Urothelium cell line (cell line): ENCODE results near the gene PIGS.
"Not testable (repeated sequence)": the region's sequence is repeated elsewhere in the genome, so short reads cannot be mapped to it uniquely, and the experiment has no call there.

ENCODE experiments used
- DNase-seq: peaks from one replicate; pipeline ENCODE4 v3.0.0; 2011; ENCODE audit warnings: low spot score, mixed read lengths
- FAIRE-seq: peaks from 2 replicates; lab custom pipeline; 2011; peaks lifted over from hg19 to GRCh38; lab: Jason Lieb, UNC

The PIGS gene

DNA sequence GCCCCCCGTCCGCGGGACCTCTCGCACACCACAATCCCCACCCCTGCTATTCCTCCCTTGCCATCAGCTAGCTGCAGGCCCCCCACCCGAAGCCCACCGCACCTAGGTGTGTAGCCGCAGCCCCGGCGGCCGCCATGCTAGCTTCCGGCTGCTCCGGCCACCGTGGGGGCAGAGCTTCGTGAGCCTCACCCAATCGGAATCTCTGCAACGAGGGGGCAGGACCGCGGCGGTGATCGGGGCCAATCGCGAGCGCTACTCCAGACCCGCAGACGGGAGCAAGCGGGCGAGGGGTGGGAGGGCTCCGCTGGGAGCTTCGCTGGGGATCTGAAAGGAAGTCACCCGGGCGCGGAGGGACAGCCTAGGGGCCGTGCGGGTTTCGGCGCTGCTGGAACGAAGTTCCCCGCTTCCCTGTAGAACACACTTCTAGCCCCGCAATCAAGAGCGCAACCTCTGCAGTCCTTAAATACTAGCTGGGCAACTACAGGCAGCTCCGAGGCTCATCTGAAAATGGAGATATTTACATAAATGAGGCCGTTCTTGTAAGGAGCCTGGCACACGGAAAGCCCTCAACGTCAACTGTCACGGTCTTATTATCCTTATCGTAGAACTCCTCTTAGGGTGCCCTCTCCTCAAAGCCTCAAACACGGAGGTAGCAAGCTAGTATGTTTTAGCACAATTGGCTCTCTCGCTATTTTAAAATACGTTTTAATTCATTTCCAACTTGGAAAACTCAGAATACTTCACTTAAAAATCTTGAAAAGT lies at the start of gene PIGS:
PIGS (minus strand) TSS at position 164 of the 762 bp plus-strand sequence; CDS start at position 136, 28 bp downstream.
- FAIRE-seq, result no peak

GRCh38 chr17:28620010-28620409 lies 48.7 kb upstream of the PIGS start:
- DNase-seq, result no peak
- no peak for FAIRE-seq

More for the DNA sequence above, at the start of gene PIGS:
- peak; percentile 99 for DNase-seq

GRCh38 chr17:28618464-28618863 lies 47.1 kb upstream of the PIGS start:
- FAIRE-seq (no peak), DNase-seq (no peak)

- no peak for FAIRE-seq
Observed at GRCh38 chr17:28616281-28616680, 45.0 kb upstream of the PIGS start.

GRCh38 chr17:28615260-28615940 lies 44.1 kb upstream of the PIGS start:
- no peak for DNase-seq
- no peak for FAIRE-seq

More at GRCh38 chr17:28616281-28616680, 45.0 kb upstream of the PIGS start:
- no peak for DNase-seq

DNA sequence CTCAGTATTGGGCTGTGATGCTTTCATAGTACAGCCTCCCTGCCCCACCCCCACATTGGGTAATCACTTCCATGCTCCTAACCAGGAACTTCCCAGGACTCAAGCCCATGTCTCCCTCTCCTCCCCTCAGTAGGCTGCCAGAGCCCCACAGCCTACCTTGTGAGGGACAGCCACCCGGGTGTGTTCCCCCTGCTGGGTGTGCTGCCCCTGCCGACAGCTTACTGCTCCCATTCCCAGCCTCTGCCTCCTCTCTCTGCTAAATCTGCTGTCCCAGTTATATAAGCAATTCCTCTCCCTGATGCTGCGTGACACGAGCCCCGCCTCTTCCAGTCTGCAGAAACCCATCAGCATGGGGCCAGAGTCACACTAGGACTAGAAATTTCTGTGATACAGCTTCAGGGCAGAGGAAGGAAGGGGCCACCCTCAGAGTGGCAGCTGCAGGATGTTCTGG lies 42.6 kb upstream of the PIGS start, which contains the start of gene RSKR:
RSKR (minus strand) TSS at position 255 of the 451 bp plus-strand sequence; CDS start at position 231, 24 bp downstream.
- FAIRE-seq, result no peak

DNA sequence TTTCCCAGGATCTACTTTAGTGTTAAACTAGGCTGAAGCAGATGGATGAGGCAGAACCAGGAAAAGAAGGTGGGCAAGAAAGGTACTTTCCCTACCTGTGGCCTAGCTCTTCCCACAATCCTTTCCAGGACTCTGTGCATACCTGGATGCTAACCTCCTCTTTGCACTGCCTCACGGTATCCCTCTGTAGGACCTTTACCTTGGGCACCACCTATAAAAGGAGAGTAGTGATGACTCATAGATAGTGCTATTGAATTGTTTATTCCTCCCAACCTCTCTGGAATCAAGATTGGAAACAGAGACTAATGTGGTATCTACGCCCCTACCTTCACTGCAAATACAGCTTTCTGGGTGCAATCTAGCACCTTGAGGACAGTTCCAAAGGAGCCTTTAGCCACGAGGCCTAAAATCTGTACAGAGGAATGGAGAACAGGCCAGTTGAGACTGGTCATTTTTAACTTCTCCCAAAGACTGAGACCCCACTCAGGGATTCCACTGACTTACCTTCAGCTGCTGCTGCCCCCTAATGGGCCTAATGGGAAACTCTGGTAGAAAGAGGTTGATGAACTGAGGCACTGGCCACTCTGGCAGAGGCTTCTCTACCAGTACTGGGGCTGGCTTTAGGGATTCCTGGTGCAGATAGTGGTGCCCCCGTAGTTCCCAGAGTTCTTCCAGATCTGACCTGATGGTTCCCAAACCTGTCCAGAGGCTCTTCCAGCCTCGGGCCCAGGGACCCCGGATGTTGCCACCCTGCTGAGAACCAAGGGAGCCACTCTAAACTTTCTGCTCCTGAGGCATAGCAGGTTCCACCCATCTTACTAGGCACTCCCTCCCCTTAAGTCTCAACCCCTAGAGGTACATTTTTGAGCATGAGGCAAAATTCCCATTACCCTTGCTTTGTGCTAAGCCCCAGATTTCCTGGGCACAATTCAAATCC lies 41.9 kb upstream of the PIGS start:
- DNase-seq, result peak; percentile 47
- no peak for FAIRE-seq

More for the DNA sequence above, 42.6 kb upstream of the PIGS start, which contains the start of gene RSKR:
- DNase-seq, result no peak

DNA sequence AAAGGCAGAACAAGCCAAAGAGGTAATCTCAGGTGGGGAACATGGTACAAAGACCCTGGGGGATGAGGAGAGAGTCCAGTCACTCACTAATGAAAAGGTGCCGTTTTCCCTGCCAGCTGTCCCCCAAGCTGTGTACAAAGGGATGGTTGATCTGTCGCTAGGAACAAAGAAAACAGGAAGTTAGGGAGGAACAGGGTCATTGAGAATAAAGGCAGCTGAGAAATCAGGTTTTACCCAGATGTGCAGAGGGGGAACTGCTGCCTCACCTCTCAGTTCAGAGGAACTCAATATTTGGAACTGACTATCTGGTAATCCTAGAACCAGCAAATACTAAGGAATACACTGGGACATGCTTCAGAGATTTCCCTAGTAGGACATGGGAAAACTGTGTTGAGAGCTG lies 41.2 kb upstream of the PIGS start:
- DNase-seq (no peak), FAIRE-seq (no peak)

DNA sequence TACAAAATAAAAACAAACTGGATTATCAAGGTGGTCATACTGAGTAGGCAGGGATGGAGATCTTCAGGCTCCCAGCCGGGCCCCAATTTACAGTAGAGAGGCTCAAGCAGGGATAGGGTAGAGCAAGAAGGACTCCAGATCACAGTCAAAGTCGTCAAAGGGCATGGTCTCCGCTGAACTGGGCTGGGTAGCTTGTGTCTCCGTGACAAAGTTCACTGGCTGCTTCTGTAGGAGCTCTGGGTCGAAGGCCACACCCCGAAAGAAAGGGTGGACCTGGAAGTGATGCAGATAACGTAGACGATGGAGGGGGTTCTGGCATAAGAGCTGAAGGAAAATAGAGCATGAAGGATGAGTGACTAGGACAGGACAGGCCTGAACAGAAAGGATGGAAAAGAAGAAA lies 39.1 kb upstream of the PIGS start:
- no peak for DNase-seq
- FAIRE-seq, result no peak

DNA sequence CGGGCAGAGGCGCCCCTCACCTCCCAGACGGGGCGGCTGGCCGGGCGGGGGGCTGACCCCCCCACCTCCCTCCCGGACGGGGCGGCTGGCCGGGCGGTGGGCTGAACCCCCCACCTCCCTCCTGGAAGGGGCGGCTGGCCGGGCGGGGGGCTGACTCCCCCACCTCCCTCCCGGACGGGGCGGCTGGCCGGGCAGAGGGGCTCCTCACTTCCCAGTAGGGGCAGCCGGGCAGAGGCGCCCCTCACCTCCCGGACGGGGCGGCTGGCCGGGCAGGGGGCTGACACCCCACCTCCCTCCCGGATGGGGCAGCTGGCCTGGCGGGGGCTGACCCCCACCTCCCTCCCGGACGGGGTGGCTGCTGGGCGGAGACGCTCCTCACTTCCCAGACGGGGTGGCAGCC lies 32.7 kb upstream of the PIGS start:
- FAIRE-seq, result not testable (repeated sequence)

DNA sequence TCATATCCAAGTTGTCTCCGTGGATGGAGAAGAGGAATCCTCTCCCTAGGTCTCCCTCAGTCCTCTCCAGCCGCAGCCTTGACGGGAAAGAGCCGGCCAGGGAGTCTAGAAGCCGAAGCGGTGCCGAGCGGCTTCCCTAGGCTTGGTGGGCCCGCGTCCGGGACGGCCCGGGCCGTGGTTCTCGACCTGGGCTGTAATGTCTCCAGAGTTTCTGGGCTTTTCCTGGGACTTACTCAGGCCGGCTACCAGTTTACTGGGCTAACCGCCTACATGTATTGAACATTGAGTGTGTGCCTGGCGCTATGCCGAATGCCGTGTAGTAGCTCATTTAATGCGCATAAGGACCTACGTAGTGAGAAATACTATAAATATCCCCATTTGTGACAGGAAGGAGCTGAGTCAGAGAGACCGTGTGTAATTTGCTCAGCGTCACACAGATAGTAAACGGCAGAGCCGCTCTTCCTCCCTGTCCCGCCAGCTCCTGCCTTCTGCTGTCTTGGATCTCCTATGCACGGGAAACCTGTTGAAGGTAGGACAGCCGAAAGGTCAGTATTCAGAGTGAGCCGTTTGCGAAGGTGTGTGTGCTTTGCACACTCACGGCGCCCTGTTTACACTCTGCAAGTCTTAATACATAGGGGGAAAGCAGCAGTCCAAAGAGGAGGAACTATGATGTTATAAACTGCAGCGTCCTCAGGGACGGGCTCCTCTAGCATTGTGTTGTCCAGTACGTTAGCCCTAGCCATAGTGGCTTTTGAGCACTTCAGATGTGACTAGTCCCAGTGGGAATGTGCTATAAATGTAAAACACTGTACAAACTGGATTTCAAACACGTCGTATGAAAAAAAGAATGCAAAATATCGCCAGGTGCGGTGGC lies 28.2 kb upstream of the PIGS start:
- FAIRE-seq, result no peak
- DNase-seq, result peak; percentile 67

More for the DNA sequence above, 32.7 kb upstream of the PIGS start:
- DNase-seq, result not testable (repeated sequence)

DNA sequence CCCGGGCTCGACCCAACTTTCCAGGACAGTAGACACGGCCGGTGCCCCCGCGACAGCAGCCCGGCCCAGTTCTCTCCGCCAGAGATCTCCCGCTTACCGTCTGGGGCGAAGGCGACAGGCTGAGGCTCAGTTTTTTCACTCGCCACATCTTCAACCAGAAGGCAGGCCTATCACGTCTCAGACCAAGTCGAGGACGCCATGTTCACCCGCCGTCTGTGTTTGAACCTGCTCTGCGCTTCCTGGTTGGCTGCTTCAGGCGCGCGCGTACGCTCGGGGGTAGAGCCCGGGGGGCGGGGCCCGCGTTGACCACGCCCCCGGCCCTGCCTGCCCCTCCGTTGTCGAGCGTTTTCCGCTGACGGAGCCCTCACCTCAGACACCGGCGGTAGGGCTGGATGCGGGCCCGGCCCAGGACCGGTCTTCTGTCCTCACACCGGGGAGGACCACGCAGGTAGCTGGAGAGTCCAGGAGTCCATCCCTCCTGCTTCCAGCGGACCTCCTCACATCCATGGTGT lies 27.5 kb upstream of the PIGS start, which contains the start of gene SPAG5:
SPAG5 (minus strand) TSS at position 227 of the 512 bp plus-strand sequence; CDS start at position 148, 79 bp downstream.
- FAIRE-seq (peak; percentile 72), DNase-seq (peak; percentile 99)

- FAIRE-seq, result no peak
- DNase-seq, result no peak
Observed at GRCh38 chr17:28598389-28598788, 27.1 kb upstream of the PIGS start.

- no peak for DNase-seq
- FAIRE-seq, result no peak
Observed at GRCh38 chr17:28597606-28598383, 26.5 kb upstream of the PIGS start.

DNA sequence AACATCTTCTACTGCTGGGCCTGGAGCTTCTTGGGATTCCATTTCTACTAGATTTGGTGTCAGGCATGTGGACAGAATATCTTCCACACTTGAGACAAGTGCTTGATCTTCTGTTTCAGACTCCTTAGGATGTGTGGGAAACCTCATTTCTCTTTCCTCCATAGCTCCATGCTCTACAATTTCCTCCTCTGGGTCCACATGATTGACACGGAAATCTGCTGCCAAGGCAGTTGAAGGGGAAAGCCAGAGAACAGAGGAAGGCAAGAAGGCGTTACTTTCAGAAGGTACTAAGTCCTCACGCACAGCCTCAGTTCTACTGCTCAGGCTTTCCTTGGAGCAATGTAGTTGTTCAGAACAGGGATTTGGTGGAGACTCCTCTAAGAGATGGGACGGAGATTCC lies 20.9 kb upstream of the PIGS start:
- FAIRE-seq (no peak), DNase-seq (no peak)

DNA sequence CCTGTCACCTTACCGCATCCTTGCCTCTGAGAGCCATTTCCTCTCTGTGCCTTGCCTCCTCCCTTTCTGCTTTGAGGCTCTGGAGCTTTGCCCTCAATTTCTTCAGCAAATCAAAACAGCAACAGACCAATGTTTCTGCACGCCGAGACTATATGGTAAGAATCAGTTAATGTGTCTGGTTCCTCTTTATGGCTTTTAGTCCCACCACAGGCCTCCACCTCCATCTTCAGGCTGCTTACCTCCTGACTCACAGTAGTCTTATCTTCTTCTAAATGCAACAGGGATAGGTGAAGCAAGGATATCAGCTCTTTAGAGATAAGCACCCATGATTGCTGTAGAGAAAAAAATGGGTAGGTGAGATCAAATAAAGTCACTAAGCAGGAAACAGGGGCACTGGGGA lies 14.5 kb upstream of the PIGS start:
- DNase-seq, result no peak
- no peak for FAIRE-seq

DNA sequence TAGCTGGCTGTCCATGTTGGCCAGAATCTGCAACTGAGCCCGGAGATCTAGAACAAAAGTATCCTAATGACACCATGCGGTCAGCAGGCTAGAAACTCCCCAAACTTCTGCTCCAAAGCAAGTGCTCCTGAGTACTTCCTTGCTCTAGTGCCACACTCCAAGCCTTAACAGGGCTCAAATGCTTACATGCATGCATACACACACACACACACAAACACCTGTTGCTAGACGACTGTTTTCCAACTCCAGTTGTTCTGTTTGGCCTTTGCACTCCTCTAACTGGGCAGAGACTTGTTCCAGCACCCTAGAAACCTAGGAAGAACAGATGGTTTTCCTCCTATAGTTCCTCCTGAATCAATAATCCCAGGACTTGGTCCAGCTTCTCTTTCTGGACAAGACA lies 13.1 kb upstream of the PIGS start:
- FAIRE-seq (no peak), DNase-seq (no peak)

- no peak for FAIRE-seq
- no peak for DNase-seq
Observed at GRCh38 chr17:28582513-28582912, 11.2 kb upstream of the PIGS start.

DNA sequence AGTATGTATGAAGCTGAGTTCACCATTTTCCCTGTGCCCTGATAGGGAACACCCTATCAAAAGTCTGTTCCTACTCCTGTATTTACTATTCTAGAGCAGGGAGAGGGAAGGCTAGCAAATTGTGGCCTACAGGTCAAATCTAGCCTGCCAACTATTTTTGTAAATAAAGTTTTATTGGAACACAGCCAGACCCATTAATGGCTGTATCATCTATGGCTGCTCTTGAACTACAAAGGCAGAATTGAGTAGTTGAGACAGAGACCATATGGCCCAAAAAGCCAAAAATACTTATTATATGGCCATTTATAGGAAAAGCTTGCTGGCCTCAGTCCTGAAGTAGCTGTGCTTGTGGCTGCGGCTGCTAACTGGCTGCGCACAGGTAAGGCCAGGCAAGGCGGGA lies 9.6 kb upstream of the PIGS start:
- DNase-seq, result no peak
- FAIRE-seq, result peak; percentile 74
